Stimulated activated CD8-positive, alpha-beta memory T cell treated with anti-CD3 and anti-CD28 coated beads, Interleukin-15, amount 100 ng/mL, for 48 hours (primary cell): ENCODE measurements around the gene ACOT7.
"Not testable (repeated sequence)": the region's sequence is repeated elsewhere in the genome, so short reads cannot be mapped to it uniquely, and the experiment has no call there.

Experiments used
- DNase-seq, 2 donors: peaks; one replicate each; pipeline ENCODE4 v3.0.0-alpha.2; 2020; ENCODE audit warnings: low read depth in 2 of 2

Gene ACOT7

DNA sequence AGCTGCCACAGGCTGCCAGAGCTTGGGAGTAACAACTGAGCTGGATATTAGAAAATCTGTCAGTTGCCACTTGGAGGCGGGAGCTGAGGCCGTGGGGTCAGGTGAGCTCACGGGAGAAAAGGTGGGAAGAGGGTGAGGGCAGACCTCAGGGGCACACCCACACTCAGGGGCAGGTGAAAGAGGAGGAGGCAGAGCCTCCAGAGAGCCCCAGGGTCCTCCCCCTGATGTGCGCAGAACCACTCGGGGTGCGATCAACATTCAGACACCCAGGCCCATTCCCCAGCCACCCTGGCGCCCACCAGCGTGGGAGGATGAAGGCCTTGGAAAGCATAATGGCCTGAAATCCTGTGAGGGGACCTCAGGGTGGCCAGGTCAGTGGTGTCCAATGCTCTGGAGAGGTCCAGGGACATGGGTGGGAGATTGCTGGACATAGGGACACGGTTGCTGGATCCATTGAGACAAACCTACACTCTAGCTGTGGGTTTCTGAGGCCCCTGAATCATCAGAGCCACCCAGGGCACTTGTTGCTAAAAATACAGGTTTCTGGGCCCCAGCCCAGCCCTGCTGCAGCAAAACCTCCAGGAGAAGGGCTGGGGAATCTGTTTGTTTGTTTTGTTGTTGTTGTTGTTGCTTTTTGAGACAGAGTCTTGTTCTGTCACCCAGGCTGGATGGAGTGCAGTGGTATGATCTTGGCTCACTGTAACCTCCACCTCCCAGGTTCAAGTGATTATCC, 83.3 kb downstream of the ACOT7 start:
- no peak for DNase-seq

DNA sequence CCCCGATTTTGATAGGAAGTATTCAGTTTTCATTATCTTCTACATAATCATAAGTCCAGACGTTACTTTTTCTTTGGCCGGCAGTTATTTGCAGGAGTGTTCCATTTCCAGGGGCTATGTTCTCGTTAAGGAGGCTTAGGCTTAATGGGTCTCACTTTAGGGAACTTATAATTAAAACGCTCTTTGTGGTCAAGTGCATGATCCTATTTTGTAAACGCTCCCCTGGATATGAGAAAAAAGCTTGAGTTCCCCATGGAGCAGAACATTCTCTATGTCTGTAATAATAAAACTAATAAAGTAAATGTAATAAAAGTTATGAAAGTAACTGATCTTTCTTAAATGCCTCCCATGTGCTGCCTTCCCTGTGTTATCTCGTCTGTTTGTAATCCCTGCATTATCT, 84.0 kb downstream of the ACOT7 start:
- DNase-seq, result no peak

DNA sequence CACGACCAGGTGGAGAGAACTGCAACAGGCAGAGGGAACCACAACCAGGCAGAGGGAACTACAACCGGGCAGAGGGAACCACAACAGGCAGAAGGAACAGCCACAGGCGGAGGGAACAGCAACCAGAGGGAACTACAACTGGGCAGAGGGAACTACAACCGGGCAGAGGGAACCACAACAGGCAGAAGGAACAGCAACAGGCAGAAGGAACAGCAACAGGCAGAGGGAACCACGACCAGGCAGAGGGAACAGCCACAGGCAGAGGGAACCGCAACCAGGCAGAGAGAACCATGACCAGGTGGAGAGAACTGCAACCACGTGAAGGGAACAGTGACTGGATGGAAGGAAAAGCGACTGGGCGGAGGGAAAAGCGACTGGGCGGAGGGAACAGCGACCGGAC, 85.1 kb downstream of the ACOT7 start:
- no peak for DNase-seq

DNA sequence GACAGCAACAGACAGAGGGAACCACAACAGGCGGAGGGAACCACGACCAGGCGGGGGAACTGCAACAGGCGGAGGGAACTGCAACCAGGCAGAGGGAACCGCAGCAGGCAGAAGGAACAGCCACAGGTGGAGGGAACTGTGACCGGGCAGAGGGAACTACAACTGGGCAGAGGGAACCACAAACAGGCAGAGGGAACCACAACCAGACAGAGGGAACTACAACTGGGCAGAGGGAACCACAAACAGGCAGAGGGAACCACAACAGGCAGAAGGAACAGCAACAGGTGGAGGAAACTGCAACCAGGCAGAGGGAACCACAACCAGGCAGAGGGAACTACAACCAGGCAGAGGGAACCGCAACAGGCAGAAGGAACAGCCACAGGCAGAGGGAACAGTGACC, 85.9 kb downstream of the ACOT7 start:
- not testable (repeated sequence) for DNase-seq

DNA sequence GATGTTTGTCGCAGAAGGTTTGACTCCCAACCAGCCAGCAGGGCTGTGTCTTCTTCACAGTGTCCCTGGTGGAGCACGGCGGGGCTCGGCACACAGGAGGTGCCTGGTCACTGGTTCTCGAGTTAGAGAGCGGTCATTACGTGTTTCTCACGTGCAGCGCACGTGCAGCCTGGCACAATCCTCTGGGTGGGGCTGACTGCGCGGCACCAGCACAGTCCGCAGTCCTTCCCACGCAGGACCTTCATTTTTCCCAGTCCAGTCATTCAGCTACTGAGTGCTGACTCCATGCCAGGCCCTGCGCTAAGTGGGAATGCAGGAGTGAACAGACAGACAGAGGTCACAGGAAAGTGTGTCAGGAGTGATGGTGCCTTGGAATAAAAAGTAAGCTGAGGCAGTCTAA, 86.5 kb downstream of the ACOT7 start:
- DNase-seq, result no peak

DNA sequence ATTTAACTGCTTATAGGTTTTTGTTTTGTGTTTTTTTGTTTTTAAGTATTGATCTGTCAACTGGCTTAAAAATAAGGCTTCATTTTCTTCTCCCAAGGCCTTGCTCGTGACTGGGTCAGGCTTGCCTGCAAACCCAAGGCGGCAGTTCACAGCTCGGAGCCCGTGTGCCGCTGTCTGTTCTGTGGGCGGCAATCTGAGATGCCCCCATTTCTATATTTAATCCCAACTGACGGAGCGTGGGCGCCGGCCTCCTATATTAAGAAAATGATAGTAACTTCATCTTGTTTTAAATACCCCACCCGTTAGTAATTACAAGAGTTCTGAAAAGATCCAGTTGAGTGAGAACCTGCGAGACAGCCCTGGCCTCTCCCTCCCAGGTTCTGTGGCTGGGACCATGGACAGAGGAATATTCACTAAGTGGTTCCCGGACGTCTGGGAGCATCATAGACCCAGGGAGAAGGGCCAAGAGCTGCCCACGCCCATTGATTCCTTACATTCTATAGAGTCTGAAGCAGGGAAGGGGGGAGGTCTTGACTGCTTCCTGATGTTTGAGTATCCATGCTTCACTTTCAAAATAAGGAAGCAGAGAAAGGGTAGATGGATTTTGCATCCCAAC, 90.1 kb downstream of the ACOT7 start:
- no peak for DNase-seq

DNA sequence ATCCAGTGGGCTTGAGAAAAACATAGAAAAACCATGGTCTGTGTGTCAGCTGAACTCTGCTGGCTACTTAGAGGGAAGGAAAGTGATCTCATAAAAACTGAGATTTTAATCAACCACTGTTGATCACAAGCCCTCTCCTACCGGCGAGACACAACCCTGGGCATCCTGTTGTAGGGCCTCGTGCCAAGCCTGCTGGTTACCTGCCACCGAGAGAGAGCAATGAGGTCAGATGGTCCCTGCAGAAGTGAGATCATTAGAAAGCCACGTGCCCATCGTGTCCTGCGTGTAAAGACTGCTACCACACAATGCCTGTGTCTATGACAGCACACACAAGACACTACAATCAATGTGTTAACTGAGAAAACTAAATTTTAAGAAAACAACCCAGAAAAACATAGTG, 91.0 kb downstream of the ACOT7 start:
- no peak for DNase-seq

DNA sequence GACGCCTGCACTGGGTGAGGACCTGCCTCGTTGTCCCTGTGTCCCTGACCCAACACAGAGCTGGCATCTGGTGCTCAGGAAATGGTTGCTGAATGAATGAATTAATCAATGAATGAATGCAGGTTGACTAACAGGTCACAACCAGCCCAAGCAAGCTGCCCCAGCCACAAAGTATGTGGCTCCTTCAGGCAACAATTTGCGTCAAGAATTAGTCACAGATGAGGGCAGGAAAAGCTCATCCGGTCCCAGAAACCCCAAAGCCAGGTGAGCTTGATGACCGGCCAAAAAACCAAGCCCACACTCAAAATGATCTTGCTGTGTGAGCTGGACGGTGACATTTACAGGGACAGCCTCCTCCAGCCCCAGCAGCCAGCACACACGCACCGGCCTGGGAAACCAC, 92.0 kb downstream of the ACOT7 start:
- no peak for DNase-seq

DNA sequence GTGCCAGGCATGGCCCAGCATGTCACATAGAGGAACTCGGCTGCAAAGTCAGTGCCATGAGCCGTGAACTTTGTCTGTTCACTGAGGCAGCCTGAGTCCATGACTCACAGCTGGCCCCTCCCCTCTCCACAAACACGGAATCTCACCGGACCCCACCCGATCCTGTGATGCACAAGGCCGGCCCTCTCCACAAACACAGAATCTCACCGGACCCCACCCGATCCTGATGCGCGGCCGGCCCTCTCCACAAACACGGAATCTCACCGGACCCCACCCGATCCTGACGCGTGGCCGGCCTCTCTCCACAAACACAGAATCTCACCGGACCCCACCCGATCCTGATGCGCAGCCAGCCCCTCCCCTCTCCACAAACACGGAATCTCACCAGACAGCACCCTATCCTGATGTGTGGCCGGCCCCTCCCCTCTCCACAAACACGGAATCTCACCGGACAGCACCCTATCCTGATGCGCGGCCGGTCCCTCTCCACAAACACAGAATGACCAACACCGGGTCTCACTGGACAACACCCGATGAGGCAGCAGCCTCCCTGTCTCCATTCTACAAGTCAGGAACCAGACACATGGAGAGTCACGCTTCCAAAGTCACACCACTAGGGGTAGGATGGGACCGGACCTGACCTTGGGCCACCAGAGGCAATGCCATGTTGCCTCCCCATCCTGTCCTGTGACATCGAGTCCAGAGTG, 93.1 kb downstream of the ACOT7 start:
- DNase-seq, result no peak

DNA sequence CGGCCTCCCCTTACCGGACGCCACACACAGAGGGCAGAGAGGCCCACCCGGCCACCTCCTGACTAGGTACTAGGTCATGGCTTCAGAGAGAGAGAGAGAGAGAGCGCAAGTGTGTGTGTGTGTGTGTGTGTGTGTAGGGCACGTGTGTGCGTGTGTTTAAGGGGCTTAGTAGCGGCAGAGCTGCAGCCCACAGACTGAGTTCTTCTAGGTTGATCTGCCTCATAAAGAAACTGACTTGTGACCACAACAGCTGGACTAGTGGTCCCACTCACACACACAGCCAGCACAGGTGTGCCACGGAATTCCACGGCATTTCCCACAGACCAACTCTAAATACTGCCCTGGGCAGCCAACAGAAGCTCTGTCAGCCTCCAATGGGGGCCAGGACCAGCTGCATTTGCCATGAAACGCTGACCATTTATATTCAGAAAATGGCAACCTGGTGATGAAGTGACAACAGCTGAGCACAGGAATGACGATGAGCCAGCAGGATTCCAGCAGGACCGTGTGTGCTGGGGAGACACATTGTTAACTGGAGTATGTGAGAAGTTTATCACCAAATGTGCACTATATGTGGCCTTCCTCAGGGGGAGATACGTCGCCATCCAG, 93.9 kb downstream of the ACOT7 start:
- DNase-seq, result no peak

DNA sequence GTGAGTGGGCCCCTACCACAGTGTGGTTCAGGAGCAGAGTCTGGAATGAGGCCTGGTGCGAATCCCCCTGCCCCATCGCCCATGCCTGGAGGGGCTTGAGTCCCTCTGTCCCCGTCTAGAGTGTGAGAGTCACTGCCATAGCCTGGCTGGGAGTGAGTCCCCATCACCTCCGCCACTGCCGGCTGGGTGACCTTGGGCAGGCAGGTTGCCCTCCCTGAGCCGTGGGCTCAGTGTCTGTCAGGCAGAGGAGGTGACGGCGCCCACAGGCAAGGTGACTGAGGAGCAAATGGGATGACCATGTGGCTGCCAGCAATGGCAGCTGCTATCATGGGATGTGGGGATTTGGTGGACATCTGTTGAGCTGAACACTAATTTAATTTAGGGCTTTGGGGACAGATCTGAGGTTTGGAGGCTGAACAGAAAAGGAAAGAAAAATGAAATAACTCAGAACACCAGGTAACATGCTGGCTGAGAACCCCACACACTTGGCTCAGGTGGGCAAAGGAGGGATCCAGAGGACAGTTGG, 94.6 kb downstream of the ACOT7 start:
- no peak for DNase-seq

DNA sequence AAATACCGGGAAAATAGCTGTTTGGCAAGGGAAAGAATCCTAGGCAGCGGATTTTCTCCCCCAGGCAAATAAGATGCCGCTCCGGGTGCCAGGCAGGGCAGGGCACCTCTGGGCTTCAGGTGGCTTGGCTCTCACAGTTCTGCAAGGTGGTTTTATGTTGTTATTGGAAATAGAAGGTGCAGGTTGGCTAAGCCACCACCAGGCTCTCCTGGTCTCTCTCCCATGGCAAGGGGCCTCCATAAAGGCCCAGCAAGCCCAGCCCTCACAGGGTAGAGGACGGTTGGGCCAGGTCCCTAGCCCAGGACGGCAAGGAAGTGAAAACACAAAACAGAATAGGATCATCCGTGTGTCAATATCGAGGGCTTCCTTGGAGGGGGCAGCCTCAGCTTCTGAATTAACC, 95.0 kb downstream of the ACOT7 start:
- no peak for DNase-seq

DNA sequence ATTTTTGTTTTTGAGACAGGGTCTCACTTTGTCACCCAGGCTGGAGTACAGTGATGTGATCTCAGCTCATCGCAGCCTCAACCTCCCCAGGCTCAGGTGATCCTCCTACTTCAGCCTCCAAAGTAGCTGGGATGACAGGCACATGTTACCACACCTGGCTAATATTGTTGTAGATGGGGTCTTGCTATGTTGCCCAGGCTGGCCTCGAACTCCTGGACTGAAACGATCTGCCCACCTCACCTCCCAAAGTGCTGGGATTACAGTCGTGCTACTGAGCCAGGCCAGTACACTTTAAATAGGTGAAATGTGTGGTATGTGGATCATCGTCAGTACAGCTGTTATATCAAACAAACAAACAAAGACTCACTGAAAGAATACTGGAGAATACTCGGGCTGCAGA, 97.7 kb downstream of the ACOT7 start:
- DNase-seq, result no peak

DNA sequence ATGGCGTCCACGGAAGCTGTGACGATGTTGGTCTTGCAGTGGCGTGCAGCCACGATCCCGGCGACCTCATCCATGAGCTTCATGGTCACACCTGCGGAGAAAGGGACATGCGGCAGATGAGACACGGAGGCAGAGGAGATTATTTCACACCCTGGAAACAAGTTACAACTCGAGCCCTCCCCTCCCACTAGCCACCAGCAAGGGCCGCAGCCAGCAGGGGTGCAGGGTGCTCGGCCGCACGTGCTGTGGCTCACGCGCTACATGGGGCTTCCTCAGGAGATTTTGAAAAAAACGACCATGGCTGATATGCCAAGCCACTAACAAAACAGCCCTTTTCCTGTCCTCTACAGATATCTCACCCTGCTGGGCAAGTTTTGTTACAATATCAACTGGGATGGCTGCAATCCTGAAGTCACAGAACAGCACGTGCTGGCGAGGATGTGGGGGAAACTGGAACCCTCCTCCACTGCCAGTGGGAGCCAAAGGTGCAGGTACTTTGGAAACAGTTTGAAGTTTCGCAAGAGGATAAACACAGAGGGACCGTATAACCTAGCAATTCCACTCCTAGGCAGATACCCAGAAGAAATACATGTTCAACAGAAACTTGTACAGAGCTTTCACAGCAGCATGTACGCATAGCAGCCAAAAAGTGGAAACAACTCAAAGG, 98.5 kb downstream of the ACOT7 start:
- no peak for DNase-seq

DNA sequence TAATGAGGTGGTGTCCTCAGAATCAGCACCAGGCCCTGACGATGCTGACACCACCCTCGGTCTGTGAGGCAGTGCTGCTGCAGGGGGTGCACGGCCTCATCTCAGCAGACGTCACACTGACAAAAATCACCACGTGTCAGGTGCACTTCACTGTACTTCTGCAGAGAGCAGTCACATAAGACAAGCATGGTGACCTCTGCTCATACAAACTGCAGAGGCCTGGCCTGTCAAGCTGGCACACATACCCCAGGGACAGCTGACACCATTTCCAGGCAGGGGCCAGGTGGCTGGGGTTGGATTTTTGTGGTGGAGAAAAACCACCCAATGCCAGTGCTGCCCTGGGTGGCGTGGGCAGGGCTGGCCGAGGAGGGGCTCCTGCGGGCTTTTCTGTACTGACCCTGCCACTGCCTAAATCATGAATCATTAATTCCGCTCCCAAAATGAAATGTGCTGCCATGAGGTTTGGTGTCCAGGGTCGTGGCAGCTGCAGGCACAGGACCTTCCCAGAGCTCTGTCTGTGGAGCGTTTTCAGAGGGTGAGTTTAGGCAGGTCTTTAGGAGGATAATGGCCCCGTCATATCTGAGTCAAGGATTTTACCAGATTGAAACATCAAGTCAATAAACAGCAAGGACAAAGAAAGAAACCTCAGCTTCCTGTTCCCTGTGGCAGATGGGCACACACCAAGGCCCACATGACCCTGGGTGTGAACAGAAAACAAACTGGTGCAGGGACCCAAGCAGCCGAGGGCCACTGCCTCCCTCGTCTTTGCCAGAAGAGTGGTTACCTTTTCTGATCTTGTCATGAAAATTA, 99.3 kb downstream of the ACOT7 start:
- DNase-seq, result no peak

DNA sequence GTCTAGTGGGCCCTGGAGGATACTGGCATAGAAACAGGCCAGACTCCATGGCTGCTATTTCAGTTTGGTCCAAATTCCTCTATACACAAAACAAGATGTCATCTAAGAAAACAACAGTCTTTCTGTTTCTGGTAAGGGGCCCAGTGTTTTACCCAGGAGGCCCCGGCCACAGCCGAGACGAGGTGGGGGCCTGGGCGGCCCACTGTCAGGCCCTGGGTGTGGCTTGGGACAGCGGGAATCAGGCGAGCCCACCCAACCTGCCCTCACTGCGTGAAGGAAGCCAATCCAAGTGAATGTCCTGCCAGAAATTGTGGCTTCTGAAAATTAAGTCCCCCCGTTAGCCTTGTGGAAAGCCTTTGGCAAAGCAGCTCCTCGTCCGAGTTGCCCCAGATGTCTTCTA, 101.5 kb downstream of the ACOT7 start:
- DNase-seq, result no peak

DNA sequence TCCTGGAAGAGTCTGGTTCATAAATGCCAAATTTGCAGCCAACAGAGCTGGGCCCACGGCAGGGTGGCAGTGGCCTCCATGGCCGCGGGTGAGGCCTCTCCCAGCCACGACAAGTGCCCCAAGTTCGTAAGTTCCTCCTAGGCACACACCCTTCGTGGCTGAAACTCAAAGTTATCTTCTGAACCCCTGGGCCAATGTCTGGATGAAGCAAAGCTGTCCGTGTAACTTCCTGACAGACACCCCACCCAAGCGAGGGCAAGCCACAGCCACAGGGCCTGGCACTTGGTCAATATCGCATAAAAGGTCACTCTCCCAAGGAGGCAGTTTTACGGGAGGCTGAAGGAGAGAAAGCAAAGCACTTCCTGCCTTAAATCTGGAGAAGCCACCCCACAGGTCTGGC, 104.9 kb downstream of the ACOT7 start:
- no peak for DNase-seq

DNA sequence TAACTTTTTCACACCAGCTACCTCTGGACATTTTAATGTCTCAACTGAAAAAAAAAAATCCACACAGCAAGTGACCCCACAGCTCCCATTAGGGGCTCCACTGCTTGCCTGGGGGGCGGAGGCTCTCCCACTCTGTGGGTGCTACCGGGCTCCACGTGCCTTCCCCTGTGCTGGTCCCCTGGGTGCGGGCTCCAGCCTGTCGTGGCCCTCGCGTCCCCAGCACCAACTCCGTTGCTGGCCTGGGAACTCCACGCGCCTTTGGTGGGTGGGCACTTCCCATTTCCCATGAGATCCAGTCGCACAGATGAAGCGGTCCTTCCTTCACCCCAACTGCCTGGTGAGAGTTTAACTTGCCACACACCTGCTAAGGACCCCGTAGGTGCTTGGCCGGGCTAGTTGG, 105.5 kb downstream of the ACOT7 start:
- no peak for DNase-seq

DNA sequence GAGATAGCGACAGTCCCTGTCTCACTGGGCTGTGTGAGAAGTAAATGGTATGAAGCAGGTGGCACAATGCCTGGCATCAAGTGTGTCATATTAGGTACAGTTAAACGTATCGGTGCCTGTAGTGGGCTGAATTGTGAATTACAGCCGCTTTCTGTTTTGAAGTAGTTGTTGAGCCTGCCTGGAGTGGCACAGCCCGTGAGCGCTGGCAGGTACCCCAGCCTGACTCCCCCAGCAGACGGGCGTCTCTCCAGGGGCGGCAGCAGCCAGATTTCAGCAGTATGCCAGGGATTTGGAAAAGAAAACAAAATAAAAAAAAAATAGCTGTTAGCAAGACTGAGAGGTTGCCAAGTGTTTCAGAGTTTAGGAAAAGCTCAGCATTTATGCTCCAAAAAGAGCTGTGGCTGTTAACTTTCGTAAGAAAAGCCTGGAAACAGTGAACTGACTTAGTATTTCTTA, 106.1 kb downstream of the ACOT7 start:
- DNase-seq, result no peak

DNA sequence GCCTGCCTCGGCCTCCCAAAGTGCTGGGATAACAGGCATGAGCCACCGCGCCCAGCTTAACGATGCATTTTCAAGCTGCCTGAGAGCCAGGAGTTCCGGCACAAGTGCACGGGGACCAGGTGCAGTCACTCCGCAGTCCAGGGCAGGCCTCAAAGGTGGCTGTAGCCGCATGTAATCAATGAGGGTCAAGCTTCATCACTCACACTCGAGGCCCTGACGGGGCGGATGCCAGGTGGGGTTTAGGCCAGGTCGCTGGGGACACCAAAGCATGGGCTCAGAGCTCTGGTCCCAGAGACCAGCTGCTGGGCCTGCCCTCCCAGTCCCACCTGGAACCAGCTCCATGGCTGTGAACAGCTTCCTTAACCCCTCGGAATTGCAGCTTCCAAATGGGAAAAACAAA, 106.5 kb downstream of the ACOT7 start:
- DNase-seq, result no peak

DNA sequence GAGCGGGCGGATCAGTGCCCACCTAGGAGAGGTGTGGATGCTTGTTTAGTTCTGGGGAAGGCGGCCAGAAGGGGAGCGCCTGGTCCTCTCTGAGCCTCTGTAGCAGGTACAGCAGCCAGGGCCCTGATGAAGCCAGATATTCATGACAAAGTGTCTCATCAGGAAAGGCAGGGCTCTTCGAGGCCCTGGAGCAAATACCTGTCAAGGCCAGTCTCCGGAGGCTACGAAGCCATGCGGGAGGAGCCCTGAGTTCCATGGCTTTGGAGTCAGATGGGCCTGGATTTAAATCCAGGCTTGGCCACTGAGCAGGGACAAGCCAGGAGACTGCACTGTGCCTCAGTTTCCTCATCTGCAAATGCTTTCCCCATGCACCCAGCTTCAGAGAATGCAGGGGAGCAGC, 107.3 kb downstream of the ACOT7 start:
- no peak for DNase-seq
